Ovary (tissue), 9 donors: ENCODE measurements around the gene GPER1. TPM values are rescaled to one million over a fixed set of nuclear protein-coding genes. Genes with fewer than 3 reads are reported as not detected.

ENCODE experiments used
- DNase-seq, 5 donors: peaks; one replicate each; pipeline ENCODE4 v3.0.0-alpha.2; 2019 to 2020
- H3K27ac ChIP-seq, 2 donors: fragments of 200-600 bp; one replicate each; pipeline versions ENCODE4 v1.5.1 to v1.8.0; 2019 to 2022
- H3K27me3 ChIP-seq: fragments of 200-600 bp; one replicate; pipeline ENCODE4 v1.8.0; 2022
- H3K36me3 ChIP-seq: fragments of 200-600 bp; sonication (generic); one replicate; pipeline ENCODE4 v1.5.1; 2019
- H3K4me1 ChIP-seq: one replicate; pipeline ENCODE4 v1.8.1; 2013; ENCODE audit warnings: mild to moderate bottlenecking, moderate library complexity; ENCODE audit not compliant: insufficient read depth
- H3K4me3 ChIP-seq: fragments of 200-600 bp; sonication (generic); one replicate; pipeline ENCODE4 v1.5.1; 2017
- H3K9me3 ChIP-seq, 2 donors: fragments of 200-600 bp in 1 of 2; sonication (generic) in 1 of 2; one replicate each; pipeline versions ENCODE4 v1.5.1 to v1.8.1; 2013 to 2019; ENCODE audit warnings: mild to moderate bottlenecking in 1 of 2, moderate library complexity in 1 of 2
- EP300 ChIP-seq: sonication (generic); formaldehyde crosslinking; IDR thresholded peaks from one replicate; pipeline ENCODE4 v1.6.1; 2017; ENCODE audit warnings: antibody characterized with exemption
- POLR2A ChIP-seq: fragments of 450-650 bp; IDR thresholded peaks from one replicate; pipeline ENCODE4 v1.6.1; 2017; ENCODE audit warnings: antibody characterized with exemption, mild to moderate bottlenecking, moderate library complexity
- WGBS, 3 donors: extraction: QIAGEN DNeasy Blood & Tissue Kit in 1 of 3; methylation state at CpG; one replicate each; pipeline versions ENCODE4 v1.1.5 to v1.1.7; 2013 to 2017; 5-methylcytosine and 5-hydroxymethylcytosine counted together
- intact Hi-C, 4 donors: fragments of 100-400 bp; cut with DNase I; formaldehyde crosslinking; loops; one replicate each; pipeline versions ENCODE4 v1.11.0 to v1.15.1; 2022 to 2023
- polyA plus RNA-seq, 2 donors: library from polyadenylated mRNA; stranded (reverse); fragments of 200-250 nt in 1 of 2; fragments of 350-450 nt in 1 of 2; fragmentation: Illumina TruSeq in 1 of 2; extraction: RNeasy Lipid Tissue Mini Kit (QIAGEN cat#74804) in 1 of 2; gene quantifications; one replicate each; pipeline ENCODE4 v1.2.3, GENCODE V29; 2013 to 2014
- total RNA-seq, 7 donors: library from RNA; depleted of rRNA in 2 of 7; stranded (reverse); fragments of >200 nt in 2 of 7; fragmentation: NEBNext Ultra II Directional in 3 of 7; extraction: Animal tissue kit (Norgen Biotek cat#: 25700) in 3 of 7; gene quantifications; one replicate each; pipeline versions ENCODE4 v1.1.0 to v1.2.4, GENCODE V29; 2016 to 2023
- TF ChIP-seq, protein P1 (sequence below), 3 donors: fragments of 450-650 bp in 2 of 3; fragments of 200-600 bp in 1 of 3; IDR thresholded peaks; one replicate each; pipeline versions ENCODE4 v1.5.1 to v1.8.0; 2016 to 2022; ENCODE audit warnings: antibody characterized with exemption in 3 of 3, mild to moderate bottlenecking in 1 of 3
- donor health status: DM: no; HTN: no; CAD: no; lungs with moderate emphysema.
- donor health status: DM: no; HTN: no; CAD: no.
- donor health status: Bipolar disorder and iron deficiency.
- donor health status: DM: yes; HTN: yes; CAD: no.
- donor health status: DM: no; HTN: no; CAD: no.
- donor health status: DM: yes; HTN: yes; CAD: no.

Gene GPER1
- total and polyA plus RNA-seq, 9 donors: 0.48 to 7.5 (median 2.9) TPM

DNA sequence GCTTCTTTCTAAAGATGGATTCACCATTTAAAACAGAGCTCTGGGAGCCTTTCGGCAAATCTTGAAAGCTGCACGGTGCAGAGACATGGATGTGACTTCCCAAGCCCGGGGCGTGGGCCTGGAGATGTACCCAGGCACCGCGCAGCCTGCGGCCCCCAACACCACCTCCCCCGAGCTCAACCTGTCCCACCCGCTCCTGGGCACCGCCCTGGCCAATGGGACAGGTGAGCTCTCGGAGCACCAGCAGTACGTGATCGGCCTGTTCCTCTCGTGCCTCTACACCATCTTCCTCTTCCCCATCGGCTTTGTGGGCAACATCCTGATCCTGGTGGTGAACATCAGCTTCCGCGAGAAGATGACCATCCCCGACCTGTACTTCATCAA, 3.7 kb downstream of the GPER1 start:
- H3K9me3 ChIP-seq: no peaks in the 10 kb centered on the region
- H3K27me3 ChIP-seq: no peaks in the 10 kb centered on the region
- no peak overlapping the region for H3K27ac ChIP-seq
- intact Hi-C loops: loop anchor here in 2 of 4 donors (5.0 kb wide), 2 partner anchors 36 to 81 kb away; no protein-coding TSS in a partner anchor
- DNase-seq: no peak
- TF ChIP-seq EP300 (no peak), POLR2A (no peak)
- TF ChIP-seq, protein P1, sequence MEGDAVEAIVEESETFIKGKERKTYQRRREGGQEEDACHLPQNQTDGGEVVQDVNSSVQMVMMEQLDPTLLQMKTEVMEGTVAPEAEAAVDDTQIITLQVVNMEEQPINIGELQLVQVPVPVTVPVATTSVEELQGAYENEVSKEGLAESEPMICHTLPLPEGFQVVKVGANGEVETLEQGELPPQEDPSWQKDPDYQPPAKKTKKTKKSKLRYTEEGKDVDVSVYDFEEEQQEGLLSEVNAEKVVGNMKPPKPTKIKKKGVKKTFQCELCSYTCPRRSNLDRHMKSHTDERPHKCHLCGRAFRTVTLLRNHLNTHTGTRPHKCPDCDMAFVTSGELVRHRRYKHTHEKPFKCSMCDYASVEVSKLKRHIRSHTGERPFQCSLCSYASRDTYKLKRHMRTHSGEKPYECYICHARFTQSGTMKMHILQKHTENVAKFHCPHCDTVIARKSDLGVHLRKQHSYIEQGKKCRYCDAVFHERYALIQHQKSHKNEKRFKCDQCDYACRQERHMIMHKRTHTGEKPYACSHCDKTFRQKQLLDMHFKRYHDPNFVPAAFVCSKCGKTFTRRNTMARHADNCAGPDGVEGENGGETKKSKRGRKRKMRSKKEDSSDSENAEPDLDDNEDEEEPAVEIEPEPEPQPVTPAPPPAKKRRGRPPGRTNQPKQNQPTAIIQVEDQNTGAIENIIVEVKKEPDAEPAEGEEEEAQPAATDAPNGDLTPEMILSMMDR (IDR thresholded peaks at IDR 0.05): no peak
- no peaks in the 10 kb centered on the region for H3K36me3 ChIP-seq
- H3K4me3 ChIP-seq: no peak overlapping the region
- peaks cover 7% of the 10 kb centered on the region for H3K4me1 ChIP-seq
- WGBS, 3 donors: 93 to 95% (median 94%) methylated on average over 18 of the region's 18 CpGs

DNA sequence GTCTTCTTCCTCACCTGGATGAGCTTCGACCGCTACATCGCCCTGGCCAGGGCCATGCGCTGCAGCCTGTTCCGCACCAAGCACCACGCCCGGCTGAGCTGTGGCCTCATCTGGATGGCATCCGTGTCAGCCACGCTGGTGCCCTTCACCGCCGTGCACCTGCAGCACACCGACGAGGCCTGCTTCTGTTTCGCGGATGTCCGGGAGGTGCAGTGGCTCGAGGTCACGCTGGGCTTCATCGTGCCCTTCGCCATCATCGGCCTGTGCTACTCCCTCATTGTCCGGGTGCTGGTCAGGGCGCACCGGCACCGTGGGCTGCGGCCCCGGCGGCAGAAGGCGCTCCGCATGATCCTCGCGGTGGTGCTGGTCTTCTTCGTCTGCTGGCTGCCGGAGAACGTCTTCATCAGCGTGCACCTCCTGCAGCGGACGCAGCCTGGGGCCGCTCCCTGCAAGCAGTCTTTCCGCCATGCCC, 4.3 kb downstream of the GPER1 start:
- TF ChIP-seq, protein P1 (IDR thresholded peaks at IDR 0.05): no peak
- TF ChIP-seq EP300 (no peak), POLR2A (no peak)
- intact Hi-C loops: loop anchor here in 2 of 4 donors (5.0 kb wide), 2 partner anchors 35 to 80 kb away; no protein-coding TSS in a partner anchor
- H3K27ac ChIP-seq: no peak overlapping the region
- WGBS, 3 donors: 93 to 98% (median 96%) methylated on average over 40 of the region's 40 CpGs
- no peak for DNase-seq
- H3K36me3 ChIP-seq: no peaks in the 10 kb centered on the region
- H3K4me1 ChIP-seq: peaks cover 4% of the 10 kb centered on the region
- H3K27me3 ChIP-seq: no peaks in the 10 kb centered on the region
- no peaks in the 10 kb centered on the region for H3K9me3 ChIP-seq
- H3K4me3 ChIP-seq: no peak overlapping the region

DNA sequence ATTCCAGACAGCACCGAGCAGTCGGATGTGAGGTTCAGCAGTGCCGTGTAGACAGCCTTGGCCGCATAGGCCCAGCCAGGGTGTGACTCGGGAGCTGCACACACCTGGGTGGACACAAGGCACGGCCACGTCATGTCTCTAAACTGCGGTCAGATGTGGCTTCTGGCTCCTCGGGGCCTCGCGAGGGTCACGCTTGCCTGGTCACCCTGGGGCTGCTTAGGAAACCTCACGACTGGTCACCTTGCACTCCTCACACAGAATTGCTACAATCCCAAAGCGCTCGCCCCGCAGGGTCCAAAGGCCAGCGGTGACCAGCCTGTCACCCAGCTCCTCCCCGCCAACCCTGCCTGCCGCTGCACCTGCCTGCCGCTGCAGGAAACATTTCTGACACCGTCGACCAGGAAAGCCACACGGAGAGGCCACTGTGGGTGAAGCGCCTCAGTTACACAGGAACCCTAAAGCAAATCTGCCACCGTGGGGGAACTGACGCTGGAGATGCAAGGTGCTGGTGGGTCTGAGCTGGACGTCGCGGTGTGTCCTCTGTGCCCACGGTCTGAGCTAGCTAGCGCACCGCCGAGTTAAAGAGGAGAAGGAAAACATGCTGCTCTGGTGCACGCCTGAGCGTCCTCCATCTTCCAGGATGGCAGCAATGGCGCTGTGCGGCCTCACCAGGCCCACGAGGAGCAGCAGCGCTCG, 5.0 kb downstream of the GPER1 start:
- intact Hi-C loops: loop anchor here in 2 of 4 donors (5.0 kb wide), 2 partner anchors 34 to 79 kb away; no protein-coding TSS in a partner anchor
- Histone ChIP-seq H3K36me3 (no peaks in the 10 kb centered on the region), H3K4me1 (peaks cover 4% of the 10 kb centered on the region), H3K4me3 (no peak overlapping the region), H3K27me3 (no peaks in the 10 kb centered on the region), H3K9me3 (no peaks in the 10 kb centered on the region), H3K27ac (no peak overlapping the region)
- no peak for TF ChIP-seq EP300
- no peak for TF ChIP-seq POLR2A
- TF ChIP-seq, protein P1 (IDR thresholded peaks at IDR 0.05): no peak
- WGBS, 3 donors: 91 to 96% (median 95%) methylated on average over 40 of the region's 40 CpGs
- DNase-seq: no peak

DNA sequence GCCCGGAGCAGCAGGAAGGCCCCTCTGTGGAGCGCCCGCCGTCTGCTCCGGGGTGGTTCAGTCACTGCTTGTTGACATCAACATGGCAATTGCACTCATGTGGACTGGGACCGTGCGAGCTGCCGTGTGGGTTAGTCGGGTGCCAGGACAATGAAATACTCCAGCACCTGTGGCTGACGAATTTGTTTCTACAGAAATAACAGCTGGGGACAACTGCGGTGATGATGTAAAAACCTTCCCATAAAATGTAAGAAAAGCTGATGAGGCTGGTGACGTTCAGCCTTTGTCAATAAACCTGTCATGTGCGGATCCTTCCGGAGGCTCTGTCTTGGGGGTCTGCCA, 5.6 kb downstream of the GPER1 start:
- TF ChIP-seq POLR2A (no peak), EP300 (no peak)
- TF ChIP-seq, protein P1 (IDR thresholded peaks at IDR 0.05): no peak
- WGBS, 3 donors: 83 to 88% (median 86%) methylated on average over 14 of the region's 14 CpGs
- no peak for DNase-seq
- H3K9me3 ChIP-seq: no peaks in the 10 kb centered on the region
- H3K27ac ChIP-seq: no peak overlapping the region
- H3K27me3 ChIP-seq: no peaks in the 10 kb centered on the region
- H3K36me3 ChIP-seq: no peaks in the 10 kb centered on the region
- H3K4me3 ChIP-seq: no peak overlapping the region
- intact Hi-C loops: loop anchor here in 2 of 4 donors (5.0 kb wide), 2 partner anchors 34 to 79 kb away; no protein-coding TSS in a partner anchor
- no peaks in the 10 kb centered on the region for H3K4me1 ChIP-seq
